SK-MEL-5 (cell line): ENCODE measurements around the gene UBL7. TPM values are rescaled to one million over a fixed set of nuclear protein-coding genes. Genes with fewer than 3 reads are reported as not detected.
"Not testable (repeated sequence)": the region's sequence is repeated elsewhere in the genome, so short reads cannot be mapped to it uniquely, and the experiment has no call there.

Experiments
- DNase-seq: peaks from one replicate; pipeline ENCODE4 v3.0.0-alpha.2; 2016; ENCODE audit warnings: low read depth, low spot score
- in situ Hi-C: cut with HindIII; loops from 2 replicates; pipeline ENCODE4 v1.10.0; 2016; ENCODE audit warnings: low sequenced_read_pairs, high pct_unique_total_duplicates, low pct_unique_long_range_greater_than_20kb
- polyA plus RNA-seq, 2 experiments: library from polyadenylated mRNA; depleted of rRNA; stranded (reverse); fragments of >200 nt; gene quantifications; 2 replicates each; pipeline ENCODE4 v1.2.3, GENCODE V29; 2015
- total RNA-seq: library from RNA; depleted of rRNA; stranded (reverse); fragments of >200 nt; shearing (Covaris generic); gene quantifications from 2 replicates; pipeline ENCODE4 v1.2.3, GENCODE V29; 2014; rRNA removed

Gene UBL7
- 87.2 and 88.9 TPM in 2 replicates for total RNA-seq
- 96.9 and 114 TPM in 2 replicates for polyA plus RNA-seq (2015; cell fraction: cytosol; rRNA removed)
- polyA plus RNA-seq (2015; cell fraction: nucleus; rRNA removed) = 28.9 and 32.1 TPM in 2 replicates

DNA sequence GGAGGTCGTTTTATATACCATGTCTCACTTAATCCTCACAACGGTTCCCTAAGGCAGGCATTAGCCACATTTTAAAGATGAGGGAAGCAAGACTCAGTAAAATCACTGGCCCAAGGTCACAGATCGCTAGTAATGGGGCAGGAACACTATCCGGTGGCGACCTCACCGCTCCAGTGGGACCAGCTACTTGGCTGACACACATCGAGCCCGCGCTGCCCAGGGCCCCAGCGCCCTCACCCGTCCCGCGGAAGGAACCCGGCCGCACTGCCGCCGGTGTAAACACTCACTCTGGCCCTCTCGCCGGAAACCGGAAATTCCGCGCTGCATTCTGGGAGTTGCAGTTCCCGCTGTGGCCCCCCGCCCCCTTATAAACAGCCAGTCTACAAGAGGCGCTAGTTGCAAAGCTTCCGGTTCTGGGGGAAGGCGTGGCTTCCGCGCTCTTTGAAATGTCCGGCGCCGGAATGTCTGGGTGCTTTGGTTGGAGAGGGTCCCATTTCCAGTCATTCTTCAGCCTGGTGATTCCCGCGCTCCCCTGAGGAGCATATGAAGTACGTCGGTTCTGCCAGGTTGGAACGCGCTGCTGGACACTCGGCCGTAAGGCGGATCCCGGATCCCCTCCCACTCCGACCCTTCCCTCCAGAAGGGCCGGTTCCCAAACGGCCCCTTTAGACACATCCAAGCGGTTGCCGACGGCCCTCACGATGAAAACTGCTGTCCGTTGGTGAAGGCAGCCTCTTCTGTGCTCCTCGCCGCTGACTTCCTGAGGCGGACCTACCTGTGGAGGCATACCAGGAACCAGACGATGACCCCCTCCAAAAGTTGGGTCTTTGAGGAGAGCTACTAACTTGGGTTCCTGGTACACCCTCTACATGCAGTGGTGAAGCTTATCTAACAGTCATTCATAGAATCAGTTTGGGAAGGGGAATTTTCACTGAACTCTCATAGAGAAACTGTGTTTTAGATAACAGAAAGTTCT is at the start of gene UBL7:
TSS of gene UBL7 (minus strand) at position 290 of the 976 bp plus-strand sequence. CDS start 2,293 bp downstream, outside the sequence.
- peak; percentile 96 for DNase-seq
- in situ Hi-C loops = no loop called here

GRCh38 chr15:74506515-74506840 is 45.5 kb upstream of the UBL7 start:
- in situ Hi-C loops = no loop called here
- no peak for DNase-seq

DNA sequence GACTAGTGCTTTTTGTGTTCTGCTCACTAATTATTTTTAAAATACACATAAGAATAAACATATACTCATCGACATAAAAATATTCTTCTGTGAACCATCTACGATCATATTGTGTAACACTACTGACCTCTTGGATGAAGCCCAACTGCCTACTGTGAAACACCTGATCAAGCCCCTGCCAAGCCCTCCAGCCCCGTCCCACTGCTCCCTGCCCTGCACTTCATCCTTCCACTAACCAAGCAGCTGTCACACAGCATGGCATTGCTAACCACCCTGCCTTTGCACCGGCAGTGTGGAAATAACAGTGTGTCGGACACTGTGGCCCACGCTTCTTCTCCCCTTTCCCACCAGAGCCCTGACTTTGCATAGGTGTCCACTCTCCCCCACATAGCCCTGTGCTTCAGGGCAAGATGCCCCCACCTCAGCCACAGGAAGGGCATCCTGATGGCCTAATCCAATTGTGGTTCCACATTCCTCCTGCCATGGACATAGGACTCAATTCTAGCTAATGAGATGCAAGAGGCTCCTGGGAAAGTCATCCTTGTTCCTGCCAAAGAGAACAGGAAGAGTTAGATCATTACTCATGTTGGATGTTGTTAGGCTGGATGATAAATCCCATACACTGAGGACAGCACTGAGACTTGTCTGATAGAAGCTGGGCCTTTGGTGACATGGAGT is 45.0 kb upstream of the UBL7 start:
- in situ Hi-C loops = no loop called here
- no peak for DNase-seq

GRCh38 chr15:74504836-74505235 is 43.9 kb upstream of the UBL7 start:
- in situ Hi-C loops = no loop called here
- no peak for DNase-seq

DNA sequence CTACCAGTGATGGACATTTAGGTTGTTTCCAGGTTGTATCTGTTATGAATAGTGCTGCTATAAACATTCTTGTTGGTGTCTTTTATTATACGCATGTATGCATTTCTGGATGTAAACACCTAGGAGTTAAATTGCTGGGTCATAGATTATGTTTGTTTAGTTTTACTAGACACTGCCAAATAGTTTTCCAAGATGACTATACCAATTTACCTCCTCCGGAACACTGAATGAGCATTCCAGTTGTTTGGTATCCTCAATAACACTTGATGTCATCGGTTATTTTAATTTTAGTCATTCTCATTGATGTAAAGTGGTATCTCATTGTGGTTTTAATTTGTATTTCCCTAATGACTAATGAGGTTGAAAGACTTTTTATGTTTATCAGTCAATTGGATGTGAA is 43.5 kb upstream of the UBL7 start:
- in situ Hi-C loops = no loop called here
- no peak for DNase-seq

- DNase-seq = peak; percentile 56
- in situ Hi-C loops = no loop called here
Measured at GRCh38 chr15:74502301-74502700, 41.3 kb upstream of the UBL7 start.

DNA sequence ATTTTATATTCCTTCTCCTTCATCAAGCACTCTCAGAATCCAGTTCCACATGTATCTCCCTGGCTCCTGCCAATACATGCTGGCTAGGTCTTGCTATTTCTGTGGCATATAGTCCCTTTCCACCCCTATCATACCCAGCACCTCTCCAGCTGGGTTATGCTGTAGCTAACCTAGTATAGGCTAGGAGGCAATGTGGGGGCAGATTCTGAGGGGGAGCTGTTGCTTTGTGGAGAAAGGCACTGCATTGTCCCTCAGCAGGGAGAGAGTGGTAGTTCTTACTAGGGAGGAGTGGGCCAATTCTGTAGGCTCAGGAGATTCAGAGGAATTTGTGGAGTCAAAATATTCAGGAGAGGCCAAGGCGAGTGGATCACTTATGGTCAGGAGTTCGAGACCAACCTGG is 39.4 kb upstream of the UBL7 start:
- DNase-seq = no peak
- in situ Hi-C loops = no loop called here

DNA sequence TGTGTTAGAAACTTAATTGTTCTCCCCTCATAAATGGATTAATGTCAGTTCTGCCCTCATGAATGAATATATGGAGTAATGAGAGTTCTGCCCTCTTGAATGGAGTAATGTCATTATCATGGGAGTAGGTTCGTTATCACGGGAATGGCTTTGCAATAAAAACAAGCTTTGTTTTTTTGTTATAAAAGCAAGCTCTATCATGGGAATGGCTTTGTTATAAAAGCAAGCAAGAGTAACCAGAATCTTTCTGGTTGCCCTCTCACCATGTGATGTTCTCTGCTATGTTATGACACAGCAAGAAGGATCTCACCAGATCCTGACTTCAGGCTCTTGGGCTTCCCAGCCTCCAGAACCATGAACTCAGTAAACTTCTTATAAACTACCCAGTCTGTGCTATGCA is 38.4 kb upstream of the UBL7 start:
- DNase-seq = peak; percentile 81
- in situ Hi-C loops = no loop called here

GRCh38 chr15:74497584-74497983 is 36.6 kb upstream of the UBL7 start:
- in situ Hi-C loops = no loop called here
- DNase-seq = no peak

- no peak for DNase-seq
- in situ Hi-C loops = no loop called here
Measured at GRCh38 chr15:74496648-74497047, 35.7 kb upstream of the UBL7 start.

DNA sequence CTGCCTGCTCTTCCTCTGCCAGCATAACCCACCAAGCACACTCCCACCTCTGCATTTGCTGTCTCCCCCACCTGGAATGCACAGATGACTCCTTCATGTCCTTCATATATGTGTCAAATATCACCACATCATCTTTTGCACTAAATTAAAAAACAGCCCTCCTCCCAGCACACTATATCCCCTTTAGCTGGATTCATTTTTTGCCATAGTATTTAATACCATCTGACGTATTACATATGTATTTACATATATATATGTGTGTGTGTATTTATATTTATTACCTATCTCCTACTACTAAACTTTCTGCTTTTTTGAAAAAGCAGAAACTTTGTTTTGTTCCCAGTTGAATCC is 29.4 kb upstream of the UBL7 start:
- no peak for DNase-seq
- in situ Hi-C loops = no loop called here

DNA sequence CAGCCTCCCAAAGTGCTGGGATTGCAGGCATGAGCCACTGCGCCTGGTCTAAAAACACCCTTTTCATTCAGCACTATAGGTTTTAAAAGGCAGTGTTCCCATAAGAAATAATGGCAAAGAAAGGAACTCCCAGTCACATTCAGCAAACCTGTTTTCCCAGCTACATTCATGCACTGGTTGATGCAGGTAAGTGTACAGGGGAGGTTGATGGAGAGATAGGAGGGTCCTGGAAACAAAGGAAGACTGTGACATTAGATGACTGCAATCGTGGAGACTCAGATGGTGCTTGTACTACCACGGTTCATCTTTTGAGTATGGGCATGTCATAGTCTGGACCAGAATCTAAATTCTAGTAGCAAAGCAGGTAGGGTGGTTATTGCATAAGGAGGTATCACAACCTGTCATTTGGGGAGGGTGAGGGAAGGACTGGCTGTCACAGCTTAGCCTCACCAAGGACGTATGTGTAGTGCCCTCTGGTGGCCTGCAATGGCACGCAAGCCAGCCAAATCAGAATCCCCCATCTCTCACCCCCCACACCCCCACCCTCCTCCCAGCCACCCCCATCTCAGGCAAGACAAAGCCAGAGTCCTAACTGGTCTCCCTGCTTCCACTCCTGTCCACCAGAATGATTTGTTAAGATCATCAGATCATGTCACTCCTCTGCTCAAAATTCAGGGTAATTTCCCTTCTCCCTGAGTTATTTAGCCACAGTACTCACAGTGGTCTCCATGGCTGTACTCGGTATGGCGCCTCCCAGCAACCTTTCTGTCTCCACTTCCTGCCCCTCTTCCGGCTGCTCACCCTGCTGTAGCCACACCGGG is 28.8 kb upstream of the UBL7 start:
- DNase-seq = peak; percentile 77
- in situ Hi-C loops = no loop called here

DNA sequence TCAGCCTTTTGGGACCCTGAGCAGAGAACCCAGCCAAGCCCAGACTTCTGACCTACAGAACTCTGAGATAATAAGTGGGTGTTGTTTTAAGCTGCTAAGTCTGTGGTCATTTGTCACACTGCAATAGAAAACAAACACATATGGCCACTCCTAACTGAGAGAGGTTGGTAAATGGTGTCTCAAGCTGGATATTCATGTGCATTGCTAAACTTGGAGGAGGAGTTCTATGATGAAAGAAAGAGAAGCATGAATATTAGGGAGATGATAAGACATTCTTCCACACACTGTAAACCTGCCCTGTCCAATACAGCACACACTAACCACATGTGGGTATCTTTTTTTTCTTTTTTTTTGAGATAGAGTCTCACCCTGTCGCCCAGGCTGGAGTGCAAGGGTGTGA is 27.8 kb upstream of the UBL7 start:
- no peak for DNase-seq
- in situ Hi-C loops = no loop called here

DNA sequence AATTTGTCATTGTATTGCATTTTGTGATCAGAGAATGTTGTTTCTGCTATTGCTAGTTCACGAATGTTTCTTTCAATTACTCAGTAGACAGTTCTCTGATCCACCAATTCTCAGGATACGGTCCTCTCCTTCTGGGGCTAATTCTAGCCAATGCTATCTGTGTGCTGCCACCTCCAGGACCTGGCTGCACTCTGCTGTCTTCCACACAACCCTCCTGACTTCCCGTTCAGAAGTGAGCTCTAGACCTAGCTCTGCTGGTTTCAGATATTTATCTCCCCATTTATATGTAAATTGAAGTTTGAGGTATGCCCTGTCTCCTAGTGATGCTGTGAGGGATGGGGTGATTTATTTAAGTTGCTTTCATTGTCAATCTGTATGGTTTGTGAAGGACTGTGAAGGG is 21.7 kb upstream of the UBL7 start:
- in situ Hi-C loops = no loop called here
- peak; percentile 39 for DNase-seq

GRCh38 chr15:74480364-74480763 is 19.4 kb upstream of the UBL7 start:
- in situ Hi-C loops = not testable (repeated sequence)

GRCh38 chr15:74471621-74472020 is 10.7 kb upstream of the UBL7 start:
- in situ Hi-C loops, DNase-seq: not testable (repeated sequence)

More at GRCh38 chr15:74480364-74480763, 19.4 kb upstream of the UBL7 start:
- not testable (repeated sequence) for DNase-seq

DNA sequence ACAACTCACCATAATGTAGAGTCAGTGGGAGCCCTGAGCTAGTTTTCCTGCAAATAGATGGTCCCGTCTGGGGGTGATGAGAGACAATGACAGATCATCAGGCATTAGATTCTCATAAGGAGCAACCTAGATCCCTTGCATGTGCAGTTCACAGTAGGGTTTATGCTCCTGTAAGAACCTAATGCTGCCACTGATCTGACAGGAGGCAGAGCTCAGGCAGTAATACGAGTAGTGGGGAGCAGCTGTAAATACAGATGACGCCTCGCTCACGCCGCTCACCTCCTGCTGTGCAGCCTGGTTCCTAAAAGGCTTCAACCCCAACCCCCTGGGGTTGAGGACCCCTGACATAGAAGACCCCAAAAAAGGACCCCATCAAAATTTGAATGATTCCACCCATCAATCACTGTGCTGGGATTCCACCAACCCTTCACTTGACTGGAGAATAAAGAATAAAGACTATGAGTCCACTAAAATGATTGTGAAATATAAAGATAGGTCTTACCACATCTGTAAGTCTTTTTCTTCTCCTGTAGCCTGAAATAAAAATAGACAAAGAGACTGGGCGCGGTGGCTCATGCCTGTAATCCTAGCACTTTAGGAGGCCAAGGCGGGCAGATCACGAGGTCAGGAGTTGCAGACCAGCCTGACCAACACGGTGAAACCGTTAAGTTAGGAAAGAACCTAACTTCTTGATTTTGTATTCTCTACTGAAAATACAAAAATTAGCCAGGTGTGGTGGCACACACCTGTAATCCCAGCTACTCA is 9.9 kb upstream of the UBL7 start:
- DNase-seq = no peak
- in situ Hi-C loops = no loop called here
